ENCODE data around the gene MTPN.

The MTPN gene

GRCh38 chr7:135957627-135958026 is 19.5 kb downstream of the MTPN start:
- no peak for DNase-seq (ENCODE audit: low read depth in 2 of 2)

- no peak for DNase-seq (ENCODE audit: low read depth in 2 of 2)
These were observed 20.8 kb downstream of the MTPN start for GRCh38 chr7:135956393-135956792.

- DNase-seq (ENCODE audit: low read depth in 2 of 2) = no peak
These were observed 26.2 kb downstream of the MTPN start for GRCh38 chr7:135950972-135951371.

GRCh38 chr7:135950429-135950828 is 26.7 kb downstream of the MTPN start:
- no peak for DNase-seq (ENCODE audit: low read depth in 2 of 2)

- DNase-seq (ENCODE audit: low read depth in 2 of 2) = no peak
These were observed 30.7 kb downstream of the MTPN start for GRCh38 chr7:135946289-135947055.

GRCh38 chr7:135944753-135945152 is 32.4 kb downstream of the MTPN start:
- no peak for DNase-seq (ENCODE audit: low read depth in 2 of 2)

GRCh38 chr7:135943134-135943879 is 33.9 kb downstream of the MTPN start:
- DNase-seq (ENCODE audit: low read depth in 2 of 2) = no peak

- DNase-seq (ENCODE audit: low read depth in 2 of 2) = no peak
These were observed 34.5 kb downstream of the MTPN start for GRCh38 chr7:135942614-135943013.

GRCh38 chr7:135940077-135941075 is 36.8 kb downstream of the MTPN start:
- no peak for DNase-seq (ENCODE audit: low read depth in 2 of 2)

- DNase-seq (ENCODE audit: low read depth in 2 of 2) = no peak
These were observed 37.8 kb downstream of the MTPN start for GRCh38 chr7:135939261-135939812.

GRCh38 chr7:135938563-135938962 is 38.6 kb downstream of the MTPN start:
- DNase-seq (ENCODE audit: low read depth in 2 of 2) = no peak

GRCh38 chr7:135938086-135938485 is 39.1 kb downstream of the MTPN start:
- DNase-seq (ENCODE audit: low read depth in 2 of 2) = no peak

- DNase-seq (ENCODE audit: low read depth in 2 of 2) = no peak
These were observed 40.5 kb downstream of the MTPN start for GRCh38 chr7:135936497-135937217.

GRCh38 chr7:135934651-135935050 is 42.5 kb downstream of the MTPN start:
- no peak for DNase-seq (ENCODE audit: low read depth in 2 of 2)

- DNase-seq (ENCODE audit: low read depth in 2 of 2) = no peak
These were observed 43.5 kb downstream of the MTPN start for GRCh38 chr7:135933509-135934188.

- no peak for DNase-seq (ENCODE audit: low read depth in 2 of 2)
These were observed 45.0 kb downstream of the MTPN start for GRCh38 chr7:135932131-135932530.

GRCh38 chr7:135930565-135931461 is 46.3 kb downstream of the MTPN start:
- DNase-seq (ENCODE audit: low read depth in 2 of 2) = peak; percentile 37 to 39

- DNase-seq (ENCODE audit: low read depth in 2 of 2) = no peak
These were observed 47.4 kb downstream of the MTPN start for GRCh38 chr7:135929722-135930141.

GRCh38 chr7:135929249-135929648 is 47.9 kb downstream of the MTPN start:
- no peak for DNase-seq (ENCODE audit: low read depth in 2 of 2)

All from fibroblast of skin of left quadriceps (primary cell).